ENCODE measurements around the gene GNRH2.
"Not testable (repeated sequence)": the region's sequence is repeated elsewhere in the genome, so short reads cannot be mapped to it uniquely, and the experiment has no call there.

GNRH2 gene

GRCh38 chr20:3073251-3073643 is 29.8 kb downstream of the GNRH2 start:
- not testable (repeated sequence) for DNase-seq (ENCODE audit: low read depth)

- DNase-seq (ENCODE audit: low read depth): no peak
Measured at GRCh38 chr20:3074812-3075211, 31.4 kb downstream of the GNRH2 start.

GRCh38 chr20:3075315-3075714 is 31.9 kb downstream of the GNRH2 start:
- DNase-seq (ENCODE audit: low read depth): not testable (repeated sequence)

GRCh38 chr20:3077618-3078134 is 34.3 kb downstream of the GNRH2 start:
- DNase-seq (ENCODE audit: low read depth): no peak

- DNase-seq (ENCODE audit: low read depth): no peak
Measured at GRCh38 chr20:3080939-3081388, 37.5 kb downstream of the GNRH2 start.

- no peak for DNase-seq (ENCODE audit: low read depth)
Measured at GRCh38 chr20:3081641-3082040, 38.2 kb downstream of the GNRH2 start.

GRCh38 chr20:3082306-3082951 is 39.0 kb downstream of the GNRH2 start:
- DNase-seq (ENCODE audit: low read depth): no peak

GRCh38 chr20:3082955-3083952 is 39.8 kb downstream of the GNRH2 start:
- no peak for DNase-seq (ENCODE audit: low read depth)

GRCh38 chr20:3084283-3084985 is 41.0 kb downstream of the GNRH2 start, which contains the start of gene AVP:
Gene AVP (minus strand): TSS chr20:3084724. CDS start chr20:3084674, 50 bp downstream.
- DNase-seq (ENCODE audit: low read depth): no peak

GRCh38 chr20:3084986-3085360 is 41.6 kb downstream of the GNRH2 start:
- no peak for DNase-seq (ENCODE audit: low read depth)

GRCh38 chr20:3085571-3086072 is 42.2 kb downstream of the GNRH2 start:
- DNase-seq (ENCODE audit: low read depth): no peak

- DNase-seq (ENCODE audit: low read depth): no peak
Measured at GRCh38 chr20:3088031-3088430, 44.6 kb downstream of the GNRH2 start.

- DNase-seq (ENCODE audit: low read depth): no peak
Measured at GRCh38 chr20:3090565-3090964, 47.1 kb downstream of the GNRH2 start.

GRCh38 chr20:3092611-3093379 is 49.4 kb downstream of the GNRH2 start:
- peak; percentile 37 for DNase-seq (ENCODE audit: low read depth)

GRCh38 chr20:3093861-3094361 is 50.5 kb downstream of the GNRH2 start:
- DNase-seq (ENCODE audit: low read depth): no peak

GRCh38 chr20:3094848-3095629 is 51.6 kb downstream of the GNRH2 start:
- no peak for DNase-seq (ENCODE audit: low read depth)
